RCC 7860 (cell line): Measurements from ENCODE around the gene SCEL.

Experiments
- DNase-seq: peaks from one replicate; pipeline ENCODE4 v3.0.0-alpha.2; 2015; ENCODE audit warnings: low spot score
- FAIRE-seq: peaks from 2 replicates; lab custom pipeline; 2012; peaks lifted over from hg19 to GRCh38; lab: Jason Lieb, UNC

Gene SCEL

DNA sequence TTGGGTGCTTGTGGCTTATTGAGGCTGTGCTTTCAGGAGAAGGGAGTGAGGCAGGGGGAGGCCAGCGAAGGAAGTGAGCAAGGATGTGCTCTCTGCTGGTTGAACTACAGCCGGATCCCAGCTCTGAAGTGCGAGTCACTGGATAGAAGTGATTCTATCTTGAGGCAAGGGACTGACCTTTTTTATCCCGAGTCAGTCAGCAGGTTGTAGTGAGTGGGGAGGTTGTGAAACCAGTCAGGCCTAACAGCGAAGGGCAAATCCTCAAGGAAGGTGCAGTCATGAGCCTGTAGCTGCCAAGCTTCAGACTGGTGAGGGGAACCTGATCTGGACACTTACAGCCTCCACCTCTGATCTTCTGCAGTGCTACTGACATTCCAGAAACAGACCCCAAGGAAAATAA, 18.6 kb downstream of the SCEL start:
- FAIRE-seq = no peak
- no peak for DNase-seq

- DNase-seq (no peak), FAIRE-seq (no peak)
Measured at GRCh38 chr13:77555246-77555645, 19.7 kb downstream of the SCEL start.

- DNase-seq (no peak), FAIRE-seq (no peak)
Measured at GRCh38 chr13:77558016-77558415, 22.5 kb downstream of the SCEL start.

DNA sequence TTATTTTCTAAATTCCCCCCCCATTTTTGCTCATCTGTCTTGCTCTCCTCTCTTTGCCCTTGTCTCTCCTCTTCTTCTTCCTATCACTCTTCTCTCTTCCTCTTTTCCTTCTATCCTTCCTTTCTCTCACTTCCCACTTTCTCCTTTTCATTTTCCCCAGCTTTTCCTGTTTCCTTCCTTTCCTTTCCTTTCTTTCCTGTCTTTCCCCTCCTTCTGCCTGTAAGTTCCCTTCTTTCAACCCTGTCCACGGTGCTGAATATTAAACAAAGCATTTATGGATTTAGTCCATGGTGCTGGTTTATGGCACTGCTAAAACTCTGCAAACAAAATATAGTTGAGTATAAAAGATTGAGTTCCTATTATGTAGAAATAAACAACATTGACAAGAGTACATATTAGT, 27.6 kb downstream of the SCEL start:
- FAIRE-seq = no peak
- DNase-seq = no peak

DNA sequence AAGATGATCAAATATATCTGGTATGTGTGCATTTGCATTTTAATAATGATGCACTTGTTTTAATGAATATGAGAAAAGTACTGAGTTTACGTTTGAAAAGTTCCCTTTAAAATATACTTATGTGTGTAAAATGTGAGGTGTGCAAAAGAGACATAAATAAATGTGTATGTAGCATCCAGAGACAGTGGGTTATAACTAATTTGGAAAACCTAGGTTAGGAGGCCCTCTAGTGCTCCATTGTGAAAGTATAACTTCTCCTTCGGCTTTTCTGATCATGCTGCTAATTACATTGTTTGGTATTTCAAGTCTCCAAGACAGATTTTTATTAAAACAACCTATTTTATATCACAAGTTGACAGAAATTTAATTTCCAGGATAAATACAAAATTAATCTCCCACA, 30.1 kb downstream of the SCEL start:
- peak; percentile 47 for FAIRE-seq
- DNase-seq = peak; percentile 26

GRCh38 chr13:77571956-77572355, 36.5 kb downstream of the SCEL start:
- FAIRE-seq = no peak
- no peak for DNase-seq

DNA sequence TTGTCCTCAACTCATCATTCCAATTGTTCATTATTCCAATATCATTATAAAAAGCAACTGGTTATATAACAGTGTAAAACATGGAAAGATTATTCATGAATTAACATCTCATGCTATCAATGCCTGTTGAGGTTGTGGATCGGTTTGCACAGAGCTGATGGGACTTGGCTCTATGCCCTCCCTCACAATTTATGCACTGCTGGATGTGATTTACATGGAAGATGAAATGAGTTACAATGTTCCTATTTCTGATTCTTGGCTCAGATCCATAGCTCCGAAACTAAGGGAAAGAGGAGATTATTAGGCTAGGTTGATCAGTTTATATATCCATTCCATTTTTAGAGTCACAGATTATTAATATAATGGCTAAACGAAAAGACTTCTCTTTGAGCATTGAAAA, 38.6 kb downstream of the SCEL start:
- FAIRE-seq = no peak

DNA sequence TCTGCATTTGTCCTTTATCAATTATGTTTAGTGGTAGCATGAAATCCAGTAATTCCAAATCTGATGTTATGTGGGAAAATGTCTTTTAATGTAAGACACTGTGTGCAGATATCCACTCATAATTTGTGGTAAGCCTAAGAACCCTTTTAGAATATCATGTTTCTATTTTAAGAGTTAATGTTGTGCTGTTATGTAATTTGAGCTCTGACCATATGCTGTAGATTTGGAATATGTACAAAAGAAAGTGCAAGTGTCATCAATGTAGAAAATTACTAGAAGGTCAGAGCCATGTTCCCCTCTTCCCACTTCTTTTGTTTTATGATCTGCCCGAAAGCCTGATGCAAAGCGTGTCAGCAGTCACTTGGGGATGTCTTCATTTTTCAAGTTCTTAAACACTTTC, 44.5 kb downstream of the SCEL start:
- no peak for FAIRE-seq

More for the DNA sequence above, 38.6 kb downstream of the SCEL start:
- DNase-seq = no peak

DNA sequence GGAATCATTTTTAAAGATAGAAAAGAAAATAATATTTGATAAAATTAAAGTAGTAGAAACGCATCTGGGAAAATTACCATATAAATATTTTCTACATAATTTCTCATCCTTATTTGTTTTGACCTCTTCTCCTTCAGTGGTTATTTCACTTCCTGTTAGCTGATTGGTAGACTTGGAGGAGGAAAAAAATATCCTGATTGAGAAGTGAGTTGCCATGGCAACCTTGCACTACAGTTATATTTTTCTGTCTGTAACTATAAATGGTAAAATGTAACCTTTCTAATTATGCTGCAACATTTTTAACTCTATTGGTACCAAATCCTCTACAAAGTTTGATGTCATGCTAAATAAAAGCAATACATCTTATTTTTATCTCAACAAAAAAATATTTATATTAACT, 45.2 kb downstream of the SCEL start:
- FAIRE-seq (no peak), DNase-seq (no peak)

More for the DNA sequence above, 44.5 kb downstream of the SCEL start:
- no peak for DNase-seq

- DNase-seq (no peak), FAIRE-seq (no peak)
Measured at GRCh38 chr13:77583581-77583980, 48.1 kb downstream of the SCEL start.

DNA sequence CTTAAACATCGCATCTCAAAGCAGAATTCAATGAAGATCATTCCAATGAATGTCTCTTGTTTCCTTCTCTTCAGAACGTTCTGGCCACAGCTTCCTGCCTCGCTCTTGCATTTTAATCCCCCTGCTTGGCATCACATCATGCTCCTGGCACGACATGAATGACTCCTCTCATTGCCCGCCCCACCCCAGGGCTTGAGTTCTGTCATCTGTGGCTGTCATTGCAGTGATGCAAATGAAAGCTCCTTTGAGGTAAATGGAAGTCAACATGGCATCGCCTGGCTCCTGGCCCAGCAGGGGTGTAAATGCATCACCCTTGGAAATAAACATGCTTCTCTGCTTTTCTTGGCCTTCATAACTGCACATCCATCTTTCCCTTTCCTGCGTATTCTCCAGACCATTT, 48.6 kb downstream of the SCEL start:
- FAIRE-seq (no peak), DNase-seq (no peak)

- FAIRE-seq (no peak), DNase-seq (no peak)
Measured at GRCh38 chr13:77595166-77595810, 59.8 kb downstream of the SCEL start.

GRCh38 chr13:77596777-77597176, 61.3 kb downstream of the SCEL start:
- FAIRE-seq (no peak), DNase-seq (no peak)

DNA sequence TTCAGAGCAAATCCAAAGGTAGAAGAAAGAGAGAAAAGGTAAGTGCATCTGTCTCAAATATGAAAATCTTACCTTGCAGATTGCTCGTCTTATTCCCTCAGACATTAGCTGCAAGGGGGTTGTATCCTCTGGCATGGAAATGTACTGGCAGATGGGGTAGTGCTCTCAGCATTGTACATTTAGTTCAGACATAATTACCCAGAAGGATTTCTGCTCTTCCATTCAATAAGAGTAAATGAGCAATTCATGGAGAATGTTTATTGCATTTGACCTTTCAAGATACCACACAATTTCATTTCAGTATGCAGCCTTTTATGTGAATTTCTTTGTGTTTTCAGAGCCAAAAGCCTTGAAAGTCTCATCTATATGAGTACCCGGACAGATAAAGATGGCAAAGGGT, 63.8 kb downstream of the SCEL start:
- FAIRE-seq (no peak), DNase-seq (no peak)

DNA sequence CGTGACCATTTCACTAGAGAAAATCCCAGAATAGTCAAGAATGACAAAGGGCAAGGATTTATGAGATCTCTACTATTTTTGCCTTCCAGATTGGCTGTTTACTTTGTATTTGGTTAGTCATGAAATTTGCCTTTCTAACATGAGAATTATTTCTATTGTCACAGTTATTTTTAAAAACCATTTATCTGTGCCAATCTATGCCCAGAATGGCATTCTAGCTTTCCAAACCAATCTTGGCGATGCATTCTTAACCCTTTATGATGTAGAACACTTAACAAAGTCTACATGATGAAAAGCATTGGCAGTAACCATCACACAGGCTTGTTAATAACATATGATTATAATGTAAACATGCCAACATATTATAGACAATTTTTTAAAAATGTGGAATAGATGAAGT, 65.2 kb downstream of the SCEL start:
- no peak for FAIRE-seq
- DNase-seq = no peak

GRCh38 chr13:77611068-77611467, 75.6 kb downstream of the SCEL start:
- DNase-seq = no peak
- FAIRE-seq = no peak

GRCh38 chr13:77616027-77616426, 80.5 kb downstream of the SCEL start:
- FAIRE-seq = no peak
- no peak for DNase-seq

DNA sequence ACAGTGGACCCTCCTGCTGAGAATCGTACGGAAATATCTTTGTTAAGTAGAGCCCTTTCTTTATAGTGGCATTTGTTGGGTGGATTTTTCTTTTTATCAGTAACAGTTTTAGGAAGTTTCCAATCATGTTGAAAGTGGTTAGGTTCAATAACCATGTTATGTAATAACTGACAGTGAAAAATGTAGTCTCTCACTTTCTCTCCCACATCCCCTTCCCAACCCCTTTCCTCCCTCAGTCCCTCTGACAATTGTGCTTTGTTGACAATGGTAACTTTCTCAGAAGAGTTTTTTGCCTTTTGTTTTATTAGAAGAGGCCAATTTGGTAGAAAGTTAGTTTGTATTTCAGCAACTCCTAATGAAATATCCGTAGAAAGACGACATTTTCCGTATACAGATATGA, 84.1 kb downstream of the SCEL start:
- FAIRE-seq (no peak), DNase-seq (no peak)

DNA sequence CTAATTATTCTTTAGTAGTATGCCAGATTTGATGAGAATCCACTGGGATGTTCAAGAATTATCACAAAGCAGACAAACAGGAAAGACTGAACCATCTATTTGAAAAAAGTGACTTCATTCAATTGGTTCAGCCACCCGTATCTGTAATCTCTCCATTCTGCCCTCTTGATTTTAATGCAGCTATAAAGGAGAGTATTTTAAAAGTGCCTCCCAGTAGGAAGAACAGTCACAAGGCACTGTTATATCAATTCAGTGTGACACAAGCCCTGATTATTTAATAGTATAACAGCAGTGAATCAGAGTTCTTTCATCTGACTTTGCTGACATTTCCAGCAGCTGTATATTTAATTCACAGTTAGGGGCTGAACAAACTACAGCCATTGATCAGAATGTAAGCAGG, 84.6 kb downstream of the SCEL start:
- DNase-seq = no peak
- no peak for FAIRE-seq

DNA sequence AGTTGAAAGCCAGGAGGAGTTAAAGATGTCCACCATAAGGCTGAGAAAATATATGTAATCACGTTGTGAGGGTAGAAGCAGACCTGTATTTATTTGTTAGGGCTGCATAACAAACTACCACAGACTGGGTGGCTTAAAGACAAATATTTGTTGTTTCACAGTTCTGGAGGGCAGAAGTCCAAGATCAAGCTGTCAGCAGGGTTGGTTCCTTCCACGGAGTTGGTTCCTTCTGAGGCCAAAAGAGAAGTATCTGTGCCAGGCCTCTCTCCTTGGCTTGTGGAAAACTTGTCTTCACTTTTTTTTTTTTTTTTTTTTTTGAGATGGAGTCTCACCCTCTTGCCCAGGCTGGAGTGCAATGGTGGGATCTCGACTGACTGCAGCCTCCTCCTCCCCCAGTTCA, 88.3 kb downstream of the SCEL start:
- DNase-seq (no peak), FAIRE-seq (no peak)

DNA sequence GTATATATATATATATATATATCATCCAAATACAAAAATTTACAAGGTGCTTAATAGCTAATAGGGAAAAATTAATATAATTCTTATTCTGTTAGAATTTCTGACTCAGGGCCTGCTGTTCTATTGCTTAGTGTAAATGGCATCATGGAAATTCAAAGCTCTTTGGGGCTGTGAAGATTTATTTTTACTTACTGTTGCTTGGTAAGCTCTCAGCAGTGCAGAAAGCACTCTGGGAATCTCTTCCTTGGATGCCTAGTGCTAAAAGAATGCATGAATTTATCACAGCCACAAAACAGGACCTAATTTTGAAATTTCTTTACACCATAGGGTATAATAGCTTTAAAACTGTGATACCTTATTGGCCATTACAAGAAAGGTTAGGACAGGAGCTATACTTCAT, 92.7 kb downstream of the SCEL start:
- FAIRE-seq = no peak
- DNase-seq = no peak

GRCh38 chr13:77637588-77637987, 102.1 kb downstream of the SCEL start:
- DNase-seq (no peak), FAIRE-seq (no peak)

- FAIRE-seq = no peak
- no peak for DNase-seq
Measured at GRCh38 chr13:77650409-77650808, 114.9 kb downstream of the SCEL start.
